PFSK-1 (cell line): ENCODE measurements around the gene YBEY.

Experiments used
- FOXP2 ChIP-seq: optimal IDR thresholded peaks from 2 replicates; pipeline ENCODE3; 2011; ENCODE audit warnings: borderline replicate concordance, control low read depth, inconsistent platforms; ENCODE audit not compliant: insufficient read depth; ENCODE audit errors: extremely low read length, extremely low read depth
- POLR2AphosphoS5 ChIP-seq: IDR thresholded peaks from 2 replicates; pipeline ENCODE4 v1.6.1; 2012; ENCODE audit warnings: low read depth, mild to moderate bottlenecking, control low read depth, low read length, moderate library complexity
- SIN3A ChIP-seq: IDR thresholded peaks from 2 replicates; pipeline ENCODE4 v1.6.1; 2012; ENCODE audit warnings: mild to moderate bottlenecking, low read length, moderate library complexity, borderline replicate concordance; ENCODE audit not compliant: insufficient read depth
- TAF1 ChIP-seq: IDR thresholded peaks from 2 replicates; pipeline ENCODE4 v1.6.1; 2012; ENCODE audit warnings: low read length, control low read depth, borderline replicate concordance; ENCODE audit not compliant: insufficient read depth
- TF ChIP-seq, protein P1 (sequence below), 2 experiments: IDR thresholded peaks; 2 replicates each; pipeline versions ENCODE4 v1.6.1 to v1.8.0; 2011 to 2012; ENCODE audit warnings: low read depth in 2 of 2, low read length in 2 of 2, control low read depth in 1 of 2, inconsistent platforms in 1 of 2, mild to moderate bottlenecking in 1 of 2, moderate library complexity in 1 of 2; ENCODE audit not compliant: insufficient read depth in 1 of 2

YBEY gene

DNA sequence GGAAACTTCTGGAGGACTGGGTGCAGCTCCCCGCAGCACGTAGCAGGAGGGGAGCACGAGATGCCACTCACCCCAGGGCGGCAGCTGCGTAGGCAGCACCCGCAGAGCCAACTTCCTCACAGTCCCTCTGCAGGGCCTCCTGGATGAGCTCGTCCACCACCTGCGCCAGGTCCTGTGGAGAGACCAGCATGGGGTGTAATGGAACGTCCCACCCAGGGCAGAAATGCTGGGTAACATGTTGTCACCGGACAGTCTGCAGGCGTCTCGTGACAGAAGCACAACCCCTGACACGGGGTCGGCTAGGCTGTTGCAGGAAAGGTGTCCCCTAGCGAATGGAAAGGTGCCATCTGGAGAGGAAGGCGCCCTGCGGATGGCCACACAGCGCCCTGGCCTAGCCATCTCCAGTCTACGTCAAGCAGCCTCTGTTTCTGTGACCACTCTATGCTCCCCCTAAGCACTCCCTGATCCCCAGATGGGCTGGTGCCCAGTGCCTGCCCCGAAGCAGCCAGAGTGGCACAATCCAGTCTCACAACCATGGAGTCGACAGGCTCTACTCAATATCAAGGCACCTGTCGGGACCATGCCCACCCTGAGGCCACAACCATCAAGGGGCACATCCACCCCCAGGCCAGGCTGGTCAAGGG is 22.0 kb upstream of the YBEY start:
- TF ChIP-seq TAF1 (no peak), FOXP2 (no peak), SIN3A (no peak), POLR2AphosphoS5 (no peak)
- TF ChIP-seq, protein P1, sequence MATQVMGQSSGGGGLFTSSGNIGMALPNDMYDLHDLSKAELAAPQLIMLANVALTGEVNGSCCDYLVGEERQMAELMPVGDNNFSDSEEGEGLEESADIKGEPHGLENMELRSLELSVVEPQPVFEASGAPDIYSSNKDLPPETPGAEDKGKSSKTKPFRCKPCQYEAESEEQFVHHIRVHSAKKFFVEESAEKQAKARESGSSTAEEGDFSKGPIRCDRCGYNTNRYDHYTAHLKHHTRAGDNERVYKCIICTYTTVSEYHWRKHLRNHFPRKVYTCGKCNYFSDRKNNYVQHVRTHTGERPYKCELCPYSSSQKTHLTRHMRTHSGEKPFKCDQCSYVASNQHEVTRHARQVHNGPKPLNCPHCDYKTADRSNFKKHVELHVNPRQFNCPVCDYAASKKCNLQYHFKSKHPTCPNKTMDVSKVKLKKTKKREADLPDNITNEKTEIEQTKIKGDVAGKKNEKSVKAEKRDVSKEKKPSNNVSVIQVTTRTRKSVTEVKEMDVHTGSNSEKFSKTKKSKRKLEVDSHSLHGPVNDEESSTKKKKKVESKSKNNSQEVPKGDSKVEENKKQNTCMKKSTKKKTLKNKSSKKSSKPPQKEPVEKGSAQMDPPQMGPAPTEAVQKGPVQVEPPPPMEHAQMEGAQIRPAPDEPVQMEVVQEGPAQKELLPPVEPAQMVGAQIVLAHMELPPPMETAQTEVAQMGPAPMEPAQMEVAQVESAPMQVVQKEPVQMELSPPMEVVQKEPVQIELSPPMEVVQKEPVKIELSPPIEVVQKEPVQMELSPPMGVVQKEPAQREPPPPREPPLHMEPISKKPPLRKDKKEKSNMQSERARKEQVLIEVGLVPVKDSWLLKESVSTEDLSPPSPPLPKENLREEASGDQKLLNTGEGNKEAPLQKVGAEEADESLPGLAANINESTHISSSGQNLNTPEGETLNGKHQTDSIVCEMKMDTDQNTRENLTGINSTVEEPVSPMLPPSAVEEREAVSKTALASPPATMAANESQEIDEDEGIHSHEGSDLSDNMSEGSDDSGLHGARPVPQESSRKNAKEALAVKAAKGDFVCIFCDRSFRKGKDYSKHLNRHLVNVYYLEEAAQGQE (IDR thresholded peaks at IDR 0.05; ENCODE audit: insufficient read depth in 1 of 2, low read depth in 2 of 2, low read length in 2 of 2) = no peak

DNA sequence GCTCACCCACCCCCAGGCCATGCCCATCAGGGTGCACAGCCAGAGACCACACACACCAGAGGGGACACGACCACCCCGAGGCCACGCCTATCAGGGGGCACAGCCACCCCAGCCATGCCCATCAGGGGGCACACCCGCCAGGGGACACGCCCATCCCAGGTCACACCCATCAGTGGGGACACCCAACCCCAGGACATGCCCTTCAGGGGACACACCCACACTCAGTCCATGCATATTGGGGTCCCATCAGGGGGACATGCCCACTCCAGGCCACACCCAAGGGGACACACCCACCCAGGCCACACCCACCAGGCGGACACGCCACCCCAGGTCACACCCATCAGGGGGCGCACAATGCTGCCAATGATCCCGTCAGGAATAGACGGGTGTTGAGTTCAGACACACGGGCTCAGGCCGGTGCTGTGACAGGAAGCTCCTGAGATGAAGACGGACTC is 21.4 kb upstream of the YBEY start:
- no peak for TF ChIP-seq SIN3A
- TF ChIP-seq, protein P1 (IDR thresholded peaks at IDR 0.05; ENCODE audit: insufficient read depth in 1 of 2, low read depth in 2 of 2, low read length in 2 of 2) = no peak
- no peak for TF ChIP-seq POLR2AphosphoS5
- no peak for TF ChIP-seq FOXP2
- no peak for TF ChIP-seq TAF1

DNA sequence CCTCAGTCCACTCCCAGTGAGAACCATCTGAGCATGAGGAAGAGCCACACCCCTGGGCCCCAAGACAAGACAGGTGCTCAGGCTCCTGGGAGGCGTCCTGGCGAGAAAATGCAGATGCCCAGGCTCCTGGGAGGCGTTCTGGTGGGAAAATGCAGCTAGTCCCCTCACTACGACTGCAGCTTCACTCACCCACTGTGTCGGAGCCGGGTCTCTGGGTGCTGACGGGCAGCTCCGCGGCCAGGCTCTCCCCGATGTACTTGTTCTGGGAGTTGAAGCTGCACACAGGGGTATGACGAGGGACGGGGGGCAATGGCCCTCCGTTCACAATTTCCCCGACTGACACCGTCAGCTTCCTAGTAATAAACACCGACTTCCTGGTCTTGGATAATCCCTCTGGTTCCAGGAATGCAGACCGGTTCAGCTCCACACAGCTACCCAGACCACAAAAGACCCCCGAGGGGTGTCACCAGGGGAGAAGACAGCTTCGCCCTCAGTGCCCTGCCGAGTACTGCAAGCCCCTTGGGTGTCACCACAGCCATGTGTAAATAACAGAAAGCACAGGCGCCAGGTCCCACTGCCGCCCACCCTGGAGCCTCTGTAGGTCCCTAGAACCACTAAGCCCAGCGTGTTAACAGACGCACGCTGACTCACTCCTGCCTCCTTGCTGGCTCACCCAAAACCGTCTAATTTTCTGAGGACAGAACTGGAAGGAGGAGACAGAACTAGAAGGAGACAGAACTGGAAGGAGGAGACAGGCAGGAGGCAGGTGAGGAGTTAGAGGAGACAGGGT is 20.2 kb upstream of the YBEY start:
- TF ChIP-seq SIN3A (no peak), FOXP2 (no peak), TAF1 (no peak), POLR2AphosphoS5 (no peak)
- TF ChIP-seq, protein P1 (IDR thresholded peaks at IDR 0.05; ENCODE audit: insufficient read depth in 1 of 2, low read depth in 2 of 2, low read length in 2 of 2) = no peak

DNA sequence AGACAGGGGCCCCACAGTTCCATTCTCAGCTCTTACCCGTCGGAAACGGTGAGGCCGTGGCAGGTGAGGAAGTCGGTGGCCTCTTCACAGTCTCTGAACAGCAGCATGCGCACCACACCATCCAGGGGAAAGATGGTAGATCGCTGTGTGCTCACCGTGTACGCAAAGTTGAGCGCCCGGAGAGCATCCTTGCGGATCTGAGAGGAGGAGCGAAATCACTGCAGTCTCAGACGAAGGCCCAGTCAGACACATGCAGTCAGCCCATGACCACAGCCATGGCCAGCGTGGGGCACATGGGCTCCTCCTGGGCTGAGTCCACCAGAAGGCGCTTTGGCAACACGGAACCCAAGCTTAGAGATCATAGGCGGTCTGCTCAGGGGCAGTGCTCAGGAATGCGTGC is 19.2 kb upstream of the YBEY start:
- TF ChIP-seq FOXP2 (no peak), POLR2AphosphoS5 (no peak), TAF1 (no peak), SIN3A (no peak)
- TF ChIP-seq, protein P1 (IDR thresholded peaks at IDR 0.05; ENCODE audit: insufficient read depth in 1 of 2, low read depth in 2 of 2, low read length in 2 of 2) = no peak
